Bronchial epithelial cell (primary cell): ENCODE data around the gene TFAP2B. TPM values are rescaled to one million over a fixed set of nuclear protein-coding genes. Genes with fewer than 3 reads are reported as not detected.

Experiments
- DNase-seq: peaks from one replicate; pipeline ENCODE4 v3.0.0-alpha.2; 2010; ENCODE audit warnings: low read depth
- FAIRE-seq: peaks from 2 replicates; lab custom pipeline; 2011; peaks lifted over from hg19 to GRCh38; lab: Jason Lieb, UNC
- H3K27me3 ChIP-seq: 2 replicates; pipeline ENCODE4 v1.5.1; 2011; ENCODE audit warnings: low read length; ENCODE audit not compliant: control insufficient read depth, insufficient read depth
- H3K36me3 ChIP-seq: 2 replicates; pipeline ENCODE4 v1.5.1; 2011; ENCODE audit warnings: low read length; ENCODE audit not compliant: control insufficient read depth, insufficient read depth
- H3K4me3 ChIP-seq: 2 replicates; pipeline ENCODE4 v1.5.1; 2011; ENCODE audit warnings: mild to moderate bottlenecking, low read depth, low read length, control low read depth
- CTCF ChIP-seq: IDR thresholded peaks from 2 replicates; pipeline ENCODE4 v1.5.1; 2011; ENCODE audit warnings: mild to moderate bottlenecking, moderate library complexity, low read length, control low read depth, inconsistent platforms; ENCODE audit not compliant: insufficient read depth, severe bottlenecking
- total RNA-seq: library from RNA; depleted of rRNA; stranded (reverse); fragments of >200 nt; gene quantifications from 2 replicates; pipeline ENCODE4 v1.2.1, GENCODE V29; 2014

The TFAP2B gene
- total RNA-seq, 1 donor from 2014 or later, result not detected

GRCh38 chr6:50840112-50840810 is 21.6 kb downstream of the TFAP2B start:
- peaks cover 13% of the 10 kb centered on the region for H3K27me3 ChIP-seq
- DNase-seq (no peak), FAIRE-seq (no peak)
- no peaks in the 10 kb centered on the region for H3K36me3 ChIP-seq
- no peak for TF ChIP-seq CTCF
- no peak overlapping the region for H3K4me3 ChIP-seq

DNA sequence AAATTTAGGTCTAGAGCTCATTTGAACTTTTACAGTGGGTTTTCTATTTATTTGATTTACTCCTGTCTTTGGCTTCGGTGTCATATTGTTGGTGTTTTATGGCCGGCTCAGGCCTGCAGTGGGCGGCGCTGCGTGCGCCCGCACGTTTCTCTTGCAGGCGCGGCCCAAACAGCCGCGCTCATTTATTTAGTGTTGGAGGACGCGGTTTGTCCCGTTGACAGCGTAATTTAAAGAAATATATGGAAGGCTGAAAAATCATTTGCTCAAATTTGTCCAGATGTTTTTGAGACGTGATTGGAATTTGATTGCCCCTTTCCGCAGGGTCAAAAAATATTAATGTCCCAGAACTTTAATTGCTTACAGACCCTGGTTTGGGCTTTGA is 22.1 kb downstream of the TFAP2B start:
- no peak for TF ChIP-seq CTCF
- no peak for FAIRE-seq
- H3K36me3 ChIP-seq, result no peaks in the 10 kb centered on the region
- H3K27me3 ChIP-seq, result peaks cover 19% of the 10 kb centered on the region
- H3K4me3 ChIP-seq, result no peak overlapping the region
- DNase-seq, result no peak

GRCh38 chr6:50842446-50842845 is 23.8 kb downstream of the TFAP2B start:
- no peak for DNase-seq
- FAIRE-seq, result no peak
- no peaks in the 10 kb centered on the region for H3K36me3 ChIP-seq
- H3K4me3 ChIP-seq, result no peak overlapping the region
- H3K27me3 ChIP-seq, result peaks cover 31% of the 10 kb centered on the region
- TF ChIP-seq CTCF, result no peak

DNA sequence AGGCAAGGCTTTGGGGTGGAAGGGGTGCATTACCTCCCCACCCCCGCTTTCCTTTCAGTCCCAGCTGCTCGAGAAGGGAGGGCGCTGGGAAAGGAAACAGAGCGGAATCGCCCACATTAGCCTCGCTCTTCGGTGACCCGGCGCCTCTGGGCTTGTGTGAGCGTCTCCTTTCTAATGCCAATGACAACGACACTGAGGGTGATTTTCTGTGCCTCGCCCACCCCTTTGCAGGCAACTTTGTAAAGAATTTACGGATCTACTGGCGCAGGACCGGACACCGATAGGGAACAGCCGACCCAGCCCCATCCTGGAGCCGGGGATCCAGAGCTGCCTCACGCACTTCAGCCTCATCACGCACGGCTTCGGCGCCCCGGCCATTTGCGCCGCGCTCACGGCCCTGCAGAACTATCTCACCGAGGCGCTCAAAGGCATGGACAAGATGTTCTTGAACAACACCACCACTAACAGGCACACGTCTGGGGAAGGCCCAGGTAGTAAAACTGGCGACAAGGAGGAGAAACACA is 24.3 kb downstream of the TFAP2B start:
- FAIRE-seq, result no peak

DNA sequence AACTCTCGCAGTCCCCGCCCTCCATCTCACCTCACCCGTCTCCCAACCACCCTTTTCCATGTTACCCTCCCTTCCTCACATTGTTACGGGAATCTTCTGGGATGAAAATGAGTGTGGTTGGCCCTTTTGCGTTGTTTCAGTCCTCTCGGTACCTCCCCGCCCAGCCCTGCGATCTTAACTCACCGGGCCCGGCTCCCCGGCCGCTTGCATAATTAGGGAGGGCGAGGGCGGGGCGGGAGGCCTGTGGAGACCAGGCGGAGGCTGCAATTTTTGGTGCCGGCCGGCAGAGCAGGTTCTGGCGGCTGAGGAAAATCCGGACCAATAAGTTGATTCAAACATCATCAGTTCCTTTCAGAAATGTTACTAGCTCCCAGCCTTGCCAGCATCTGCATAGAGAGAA is 25.2 kb downstream of the TFAP2B start:
- Histone ChIP-seq H3K4me3 (no peak overlapping the region), H3K27me3 (peaks cover 40% of the 10 kb centered on the region), H3K36me3 (no peaks in the 10 kb centered on the region)
- FAIRE-seq, result no peak
- no peak for TF ChIP-seq CTCF
- DNase-seq, result no peak

More for the DNA sequence above, 24.3 kb downstream of the TFAP2B start:
- DNase-seq, result no peak
- Histone ChIP-seq H3K27me3 (peaks cover 34% of the 10 kb centered on the region), H3K4me3 (no peak overlapping the region), H3K36me3 (no peaks in the 10 kb centered on the region)
- no peak for TF ChIP-seq CTCF
